Spleen (tissue), 11 donors: ENCODE measurements around the gene ZNF512B. TPM values are rescaled to one million over a fixed set of nuclear protein-coding genes. Genes with fewer than 3 reads are reported as not detected.

Experiments
- DNase-seq: peaks from one replicate; pipeline ENCODE4 v3.0.0-alpha.2; 2020
- H3K27ac ChIP-seq, 8 donors: fragments of 200-600 bp; sonication (generic) in 7 of 8; 1 replicate in 4 of 8; 2 replicates in 4 of 8; pipeline versions ENCODE4 v1.5.0 to v1.8.0; 2016 to 2021; ENCODE audit warnings: inconsistent platforms in 4 of 8, mild to moderate bottlenecking in 4 of 8, moderate library complexity in 1 of 8
- H3K27me3 ChIP-seq, 7 donors: fragments of 200-600 bp; sonication (generic) in 6 of 7; replicated peaks in 1 of 7; 1 replicate in 4 of 7; 2 replicates in 3 of 7; pipeline versions ENCODE4 v1.5.0 to v1.8.0; 2016 to 2021; ENCODE audit warnings: inconsistent platforms in 3 of 7, mild to moderate bottlenecking in 1 of 7
- H3K36me3 ChIP-seq, 6 donors: fragments of 200-600 bp; sonication (generic) in 5 of 6; 1 replicate in 4 of 6; 2 replicates in 2 of 6; pipeline versions ENCODE4 v1.5.0 to v1.8.0; 2016 to 2021; ENCODE audit warnings: inconsistent platforms in 2 of 6
- H3K4me1 ChIP-seq, 6 donors: fragments of 200-600 bp; sonication (generic) in 5 of 6; 1 replicate in 3 of 6; 2 replicates in 3 of 6; pipeline versions ENCODE4 v1.5.0 to v1.8.0; 2016 to 2021; ENCODE audit warnings: inconsistent platforms in 3 of 6
- H3K4me3 ChIP-seq, 8 donors: fragments of 200-600 bp; sonication (generic) in 7 of 8; 1 replicate in 4 of 8; 2 replicates in 4 of 8; pipeline versions ENCODE4 v1.5.0 to v1.8.0; 2016 to 2021; ENCODE audit warnings: inconsistent platforms in 4 of 8, mild to moderate bottlenecking in 4 of 8, moderate library complexity in 2 of 8
- H3K9me3 ChIP-seq, 8 donors: fragments of 200-600 bp; sonication (generic) in 7 of 8; 1 replicate in 4 of 8; 2 replicates in 4 of 8; pipeline versions ENCODE4 v1.5.0 to v1.8.0; 2016 to 2021; ENCODE audit warnings: inconsistent platforms in 4 of 8
- POLR2A ChIP-seq, 3 donors: fragments of 450-650 bp; IDR thresholded peaks; one replicate each; pipeline ENCODE4 v1.5.1; 2017; ENCODE audit warnings: antibody characterized with exemption in 3 of 3, mild to moderate bottlenecking in 1 of 3
- POLR2AphosphoS5 ChIP-seq, 3 donors: sonication (generic); formaldehyde crosslinking; IDR thresholded peaks; one replicate each; pipeline ENCODE4 v1.5.1; 2017; ENCODE audit warnings: antibody characterized with exemption in 3 of 3
- whole genome bisulfite sequencing, 5 donors: extraction: QIAGEN DNeasy Blood & Tissue Kit in 3 of 5; methylation state at CpG; one replicate each; pipeline versions ENCODE4 v1.1.5 to v1.1.7; 2013 to 2018; 5-methylcytosine and 5-hydroxymethylcytosine counted together
- intact Hi-C: fragments of 100-400 bp; cut with DNase I; formaldehyde crosslinking; loops from one replicate; pipeline ENCODE4 v1.15.0; 2023; ENCODE audit warnings: low total_unique reads
- polyA plus RNA-seq, 3 donors: library from polyadenylated mRNA; stranded (reverse); fragments of 200-250 nt; gene quantifications; one replicate each; pipeline ENCODE4 v1.2.1, GENCODE V29; 2013
- total RNA-seq, 7 donors: library from RNA; depleted of rRNA in 3 of 7; stranded (reverse); fragments of >200 nt in 3 of 7; fragmentation: NEBNext Ultra II Directional in 4 of 7; extraction: Animal tissue kit (Norgen Biotek cat#: 25700) in 4 of 7; gene quantifications; one replicate each; pipeline versions ENCODE4 v1.1.0 to v1.2.1, GENCODE V29; 2016 to 2021
- TF ChIP-seq, protein P1 (sequence below), 11 experiments: fragments of 200-600 bp in 7 of 11; fragments of 450-650 bp in 4 of 11; sonication (generic) in 4 of 11; IDR thresholded peaks in 8 of 11; conservative IDR thresholded peaks in 3 of 11; 1 replicate in 7 of 11; 2 replicates in 4 of 11; pipeline versions ENCODE4 v1.4.0 to v1.8.0; 2016 to 2021; ENCODE audit warnings: antibody characterized with exemption in 11 of 11, inconsistent platforms in 4 of 11, mild to moderate bottlenecking in 1 of 11
- donor health status: healthy with polysubstance abuse.
- donor health status: DM: no; HTN: no; CAD: no; lungs with moderate emphysema.
- donor health status: DM: no; HTN: no; CAD: no.
- donor health status: Bipolar disorder and iron deficiency.
- donor health status: healthy.
- donor health status: DM: no; HTN: no; CAD: no.
- donor health status: DM: yes; HTN: yes; CAD: no.

Gene ZNF512B
- total and polyA plus RNA-seq, 10 donors, result 3.4 to 21.8 (median 12.4) TPM

GRCh38 chr20:63924241-63924640, 45.5 kb downstream of the ZNF512B start:
- intact Hi-C loops, result no loop called here
- DNase-seq, result no peak
- 70 to 79% (median 75%) methylated on average over 9 of the region's 9 CpGs for WGBS, 5 donors
- H3K4me1 ChIP-seq, result peaks cover 0 to 38% (median 7%) of the 10 kb centered on the region in 6 donors
- no peaks in the 10 kb centered on the region for H3K27me3 ChIP-seq
- H3K4me3 ChIP-seq, result no peak overlapping the region
- H3K9me3 ChIP-seq, result no peaks in the 10 kb centered on the region
- H3K27ac ChIP-seq, result no peak overlapping the region
- no peak for TF ChIP-seq POLR2AphosphoS5 (IDR thresholded peaks at IDR 0.05)
- no peak for TF ChIP-seq POLR2A (IDR thresholded peaks at IDR 0.05)
- TF ChIP-seq, protein P1, sequence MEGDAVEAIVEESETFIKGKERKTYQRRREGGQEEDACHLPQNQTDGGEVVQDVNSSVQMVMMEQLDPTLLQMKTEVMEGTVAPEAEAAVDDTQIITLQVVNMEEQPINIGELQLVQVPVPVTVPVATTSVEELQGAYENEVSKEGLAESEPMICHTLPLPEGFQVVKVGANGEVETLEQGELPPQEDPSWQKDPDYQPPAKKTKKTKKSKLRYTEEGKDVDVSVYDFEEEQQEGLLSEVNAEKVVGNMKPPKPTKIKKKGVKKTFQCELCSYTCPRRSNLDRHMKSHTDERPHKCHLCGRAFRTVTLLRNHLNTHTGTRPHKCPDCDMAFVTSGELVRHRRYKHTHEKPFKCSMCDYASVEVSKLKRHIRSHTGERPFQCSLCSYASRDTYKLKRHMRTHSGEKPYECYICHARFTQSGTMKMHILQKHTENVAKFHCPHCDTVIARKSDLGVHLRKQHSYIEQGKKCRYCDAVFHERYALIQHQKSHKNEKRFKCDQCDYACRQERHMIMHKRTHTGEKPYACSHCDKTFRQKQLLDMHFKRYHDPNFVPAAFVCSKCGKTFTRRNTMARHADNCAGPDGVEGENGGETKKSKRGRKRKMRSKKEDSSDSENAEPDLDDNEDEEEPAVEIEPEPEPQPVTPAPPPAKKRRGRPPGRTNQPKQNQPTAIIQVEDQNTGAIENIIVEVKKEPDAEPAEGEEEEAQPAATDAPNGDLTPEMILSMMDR (IDR thresholded peaks at IDR 0.05 in 8 of 11, conservative IDR thresholded peaks at IDR 0.05 in 3 of 11), result no peak
- H3K36me3 ChIP-seq, result peaks cover 6 to 89% (median 40%) of the 10 kb centered on the region in 6 donors

DNA sequence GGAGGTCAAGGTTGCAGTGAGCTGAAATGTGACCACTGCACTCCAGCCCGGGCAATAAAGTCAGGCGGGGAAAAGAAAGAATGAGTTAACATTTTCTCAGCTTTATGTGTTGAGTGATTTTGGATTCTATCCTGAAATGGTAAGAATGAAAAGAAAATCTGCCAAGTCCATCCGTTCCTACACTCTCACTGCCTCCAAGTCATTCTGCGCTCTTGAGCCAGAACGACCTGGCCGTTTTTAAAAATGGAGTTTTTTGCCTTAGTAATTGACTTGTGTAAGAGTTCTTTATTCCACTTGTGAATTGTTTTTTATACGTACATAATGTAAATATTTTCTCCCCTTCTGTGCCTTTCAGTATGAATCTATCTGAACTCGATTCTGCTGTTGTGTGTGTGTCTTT, 46.1 kb downstream of the ZNF512B start:
- Histone ChIP-seq H3K4me1 (peaks cover 0 to 43% (median 9%) of the 10 kb centered on the region in 6 donors), H3K9me3 (no peaks in the 10 kb centered on the region), H3K36me3 (peaks cover 6 to 89% (median 39%) of the 10 kb centered on the region in 6 donors), H3K27me3 (no peaks in the 10 kb centered on the region), H3K27ac (no peak overlapping the region), H3K4me3 (no peak overlapping the region)
- TF ChIP-seq POLR2AphosphoS5 (IDR thresholded peaks at IDR 0.05) (no peak), POLR2A (IDR thresholded peaks at IDR 0.05) (no peak)
- TF ChIP-seq, protein P1 (IDR thresholded peaks at IDR 0.05 in 8 of 11, conservative IDR thresholded peaks at IDR 0.05 in 3 of 11), result no peak
- intact Hi-C loops, result no loop called here
- WGBS, 5 donors, result 86 to 90% (median 88%) methylated on average over 8 of the region's 8 CpGs
- DNase-seq, result no peak

GRCh38 chr20:63920226-63920625, 49.5 kb downstream of the ZNF512B start:
- 90 to 98% (median 94%) methylated on average over 22 to 23 of the region's 23 CpGs for WGBS, 5 donors
- Histone ChIP-seq H3K27me3 (no peaks in the 10 kb centered on the region), H3K27ac (no peak overlapping the region), H3K4me3 (no peak overlapping the region), H3K36me3 (peaks cover 0 to 91% (median 29%) of the 10 kb centered on the region in 6 donors), H3K9me3 (peaks cover 0 to 15% (median 13%) of the 10 kb centered on the region in 8 donors), H3K4me1 (peaks cover 0 to 52% (median 10%) of the 10 kb centered on the region in 6 donors)
- intact Hi-C loops, result no loop called here
- no peak for TF ChIP-seq POLR2A (IDR thresholded peaks at IDR 0.05)
- TF ChIP-seq, protein P1 (IDR thresholded peaks at IDR 0.05 in 8 of 11, conservative IDR thresholded peaks at IDR 0.05 in 3 of 11), result no peak
- TF ChIP-seq POLR2AphosphoS5 (IDR thresholded peaks at IDR 0.05), result peak in 2 of 3 donors; percentile 14 to 64
- no peak for DNase-seq

- 78 to 95% (median 92%) methylated on average over 13 to 19 of the region's 19 CpGs for WGBS, 5 donors
- TF ChIP-seq, protein P1 (IDR thresholded peaks at IDR 0.05 in 8 of 11, conservative IDR thresholded peaks at IDR 0.05 in 3 of 11), result no peak
- no peak for TF ChIP-seq POLR2AphosphoS5 (IDR thresholded peaks at IDR 0.05)
- no peak for TF ChIP-seq POLR2A (IDR thresholded peaks at IDR 0.05)
- H3K9me3 ChIP-seq, result peaks cover 0 to 15% (median 13%) of the 10 kb centered on the region in 8 donors
- H3K36me3 ChIP-seq, result peaks cover 0 to 91% (median 27%) of the 10 kb centered on the region in 6 donors
- no peak for DNase-seq
- H3K27ac ChIP-seq, result no peak overlapping the region
- intact Hi-C loops, result no loop called here
- H3K4me3 ChIP-seq, result no peak overlapping the region
- no peaks in the 10 kb centered on the region for H3K27me3 ChIP-seq
- peaks cover 0 to 55% (median 11%) of the 10 kb centered on the region in 6 donors for H3K4me1 ChIP-seq
Measured at GRCh38 chr20:63919130-63919529, 50.6 kb downstream of the ZNF512B start.
